ENCODE measurements around the gene STX1B.
A peak's percentile ranks its signal among the peaks of the same experiment; 100 is the strongest.
"Not testable (repeated sequence)": the region's sequence is repeated elsewhere in the genome, so short reads cannot be mapped to it uniquely, and the experiment has no call there.

STX1B gene

DNA sequence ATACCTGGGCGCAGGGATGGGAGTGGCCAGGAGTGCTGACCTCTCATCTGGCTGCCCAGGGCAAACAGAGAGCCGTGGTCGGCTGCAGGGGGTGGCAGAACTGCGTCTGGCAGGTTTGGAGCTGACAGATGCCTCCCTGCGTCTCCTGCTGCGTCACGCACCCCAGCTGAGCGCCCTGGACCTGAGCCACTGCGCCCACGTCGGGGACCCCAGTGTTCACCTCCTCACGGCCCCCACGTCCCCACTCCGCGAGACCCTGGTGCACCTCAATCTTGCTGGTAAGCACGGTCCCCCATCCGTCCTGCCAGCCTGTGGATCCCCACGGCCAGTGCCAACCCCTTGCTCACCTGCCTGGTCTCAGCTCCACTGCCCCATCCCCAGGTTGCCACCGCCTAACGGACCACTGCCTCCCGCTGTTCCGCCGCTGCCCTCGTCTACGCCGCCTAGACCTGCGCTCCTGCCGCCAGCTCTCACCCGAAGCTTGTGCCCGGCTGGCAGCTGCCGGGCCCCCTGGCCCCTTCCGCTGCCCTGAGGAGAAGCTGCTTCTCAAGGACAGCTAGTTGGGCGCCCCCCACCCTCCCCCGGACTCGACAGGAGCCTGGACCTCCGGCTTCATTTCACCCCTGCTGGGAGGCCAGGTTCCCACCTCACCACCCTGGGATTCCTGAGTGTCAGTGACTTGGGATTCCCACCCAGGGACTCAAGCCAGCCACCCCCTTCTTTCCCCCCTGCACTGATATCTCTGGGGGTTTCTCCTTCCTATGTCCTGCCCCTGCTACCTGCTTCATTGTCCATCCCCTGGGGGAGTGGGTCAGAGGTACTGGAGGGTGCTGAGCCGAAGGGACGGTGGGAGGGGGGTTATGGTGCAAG lies 63.5 kb downstream of the STX1B start:
- Mint-ChIP-seq H3K27me3 (ENCODE audit: low read depth) (no peaks in the 10 kb centered on the region), H3K4me3 (peak overlapping the region; percentile 55 to 75 (median 62)), H3K4me1 (peaks cover 19% of the 10 kb centered on the region), H3K9me3 (no peaks in the 10 kb centered on the region), H3K27ac (peak overlapping the region; percentile 55 to 98 (median 62)), H3K36me3 (ENCODE audit: low read depth) (peaks cover 42% of the 10 kb centered on the region)
- TF ChIP-seq, protein P1, sequence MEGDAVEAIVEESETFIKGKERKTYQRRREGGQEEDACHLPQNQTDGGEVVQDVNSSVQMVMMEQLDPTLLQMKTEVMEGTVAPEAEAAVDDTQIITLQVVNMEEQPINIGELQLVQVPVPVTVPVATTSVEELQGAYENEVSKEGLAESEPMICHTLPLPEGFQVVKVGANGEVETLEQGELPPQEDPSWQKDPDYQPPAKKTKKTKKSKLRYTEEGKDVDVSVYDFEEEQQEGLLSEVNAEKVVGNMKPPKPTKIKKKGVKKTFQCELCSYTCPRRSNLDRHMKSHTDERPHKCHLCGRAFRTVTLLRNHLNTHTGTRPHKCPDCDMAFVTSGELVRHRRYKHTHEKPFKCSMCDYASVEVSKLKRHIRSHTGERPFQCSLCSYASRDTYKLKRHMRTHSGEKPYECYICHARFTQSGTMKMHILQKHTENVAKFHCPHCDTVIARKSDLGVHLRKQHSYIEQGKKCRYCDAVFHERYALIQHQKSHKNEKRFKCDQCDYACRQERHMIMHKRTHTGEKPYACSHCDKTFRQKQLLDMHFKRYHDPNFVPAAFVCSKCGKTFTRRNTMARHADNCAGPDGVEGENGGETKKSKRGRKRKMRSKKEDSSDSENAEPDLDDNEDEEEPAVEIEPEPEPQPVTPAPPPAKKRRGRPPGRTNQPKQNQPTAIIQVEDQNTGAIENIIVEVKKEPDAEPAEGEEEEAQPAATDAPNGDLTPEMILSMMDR (IDR thresholded peaks at IDR 0.05; ENCODE audit: unreplicated experiment in 3 of 3) = no peak

DNA sequence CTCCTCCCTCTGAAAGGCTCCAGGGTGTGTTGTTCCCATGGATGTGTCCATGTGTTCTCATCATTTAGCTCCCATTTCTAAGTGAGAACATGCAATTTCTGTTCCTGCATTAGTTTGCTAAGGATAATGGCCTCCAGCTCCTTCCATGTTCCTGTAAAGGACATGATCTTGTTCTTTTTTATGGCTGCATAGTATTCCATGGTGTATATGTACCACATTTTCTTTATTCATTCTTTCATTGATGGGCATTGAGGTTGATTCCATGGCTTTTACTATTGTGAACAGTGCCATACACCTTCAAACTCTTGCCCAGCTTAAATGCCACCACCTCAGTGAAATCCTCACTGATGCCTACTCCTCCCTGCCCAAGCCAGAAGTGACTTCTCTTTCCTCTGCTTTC lies 66.1 kb downstream of the STX1B start:
- no peak overlapping the region for H3K4me3 Mint-ChIP-seq
- no peaks in the 10 kb centered on the region for H3K27me3 Mint-ChIP-seq (ENCODE audit: low read depth)
- peaks cover 9% of the 10 kb centered on the region for H3K4me1 Mint-ChIP-seq
- no peaks in the 10 kb centered on the region for H3K9me3 Mint-ChIP-seq
- H3K27ac Mint-ChIP-seq = peak overlapping the region in 1 of 3 experiments; percentile 63
- TF ChIP-seq, protein P1 (IDR thresholded peaks at IDR 0.05; ENCODE audit: unreplicated experiment in 3 of 3) = no peak
- peaks cover 63% of the 10 kb centered on the region for H3K36me3 Mint-ChIP-seq (ENCODE audit: low read depth)

DNA sequence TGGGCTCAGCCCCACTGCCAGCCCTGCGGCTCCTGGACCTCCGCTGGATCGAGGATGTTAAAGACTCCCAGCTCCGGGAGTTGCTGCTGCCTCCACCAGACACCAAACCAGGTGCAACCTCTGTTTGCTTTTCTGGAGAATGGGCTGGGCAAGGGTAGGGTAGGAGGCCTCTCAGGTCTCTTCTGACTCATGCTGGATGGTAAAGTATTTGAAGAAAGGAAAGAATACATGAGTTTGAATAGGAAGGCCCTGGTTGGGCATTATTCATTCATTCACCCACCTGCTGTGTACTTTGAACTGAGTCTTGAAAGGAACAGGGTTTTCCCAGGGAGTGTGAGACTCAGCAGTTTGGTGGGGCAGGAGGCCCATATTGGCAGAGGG lies 68.0 kb downstream of the STX1B start:
- Mint-ChIP-seq H3K36me3 (ENCODE audit: low read depth) (peaks cover 66% of the 10 kb centered on the region), H3K4me3 (no peak overlapping the region), H3K9me3 (no peaks in the 10 kb centered on the region), H3K4me1 (peaks cover 4% of the 10 kb centered on the region), H3K27ac (peak overlapping the region in 1 of 3 experiments; percentile 37), H3K27me3 (ENCODE audit: low read depth) (no peaks in the 10 kb centered on the region)
- TF ChIP-seq, protein P1 (IDR thresholded peaks at IDR 0.05; ENCODE audit: unreplicated experiment in 3 of 3) = no peak

DNA sequence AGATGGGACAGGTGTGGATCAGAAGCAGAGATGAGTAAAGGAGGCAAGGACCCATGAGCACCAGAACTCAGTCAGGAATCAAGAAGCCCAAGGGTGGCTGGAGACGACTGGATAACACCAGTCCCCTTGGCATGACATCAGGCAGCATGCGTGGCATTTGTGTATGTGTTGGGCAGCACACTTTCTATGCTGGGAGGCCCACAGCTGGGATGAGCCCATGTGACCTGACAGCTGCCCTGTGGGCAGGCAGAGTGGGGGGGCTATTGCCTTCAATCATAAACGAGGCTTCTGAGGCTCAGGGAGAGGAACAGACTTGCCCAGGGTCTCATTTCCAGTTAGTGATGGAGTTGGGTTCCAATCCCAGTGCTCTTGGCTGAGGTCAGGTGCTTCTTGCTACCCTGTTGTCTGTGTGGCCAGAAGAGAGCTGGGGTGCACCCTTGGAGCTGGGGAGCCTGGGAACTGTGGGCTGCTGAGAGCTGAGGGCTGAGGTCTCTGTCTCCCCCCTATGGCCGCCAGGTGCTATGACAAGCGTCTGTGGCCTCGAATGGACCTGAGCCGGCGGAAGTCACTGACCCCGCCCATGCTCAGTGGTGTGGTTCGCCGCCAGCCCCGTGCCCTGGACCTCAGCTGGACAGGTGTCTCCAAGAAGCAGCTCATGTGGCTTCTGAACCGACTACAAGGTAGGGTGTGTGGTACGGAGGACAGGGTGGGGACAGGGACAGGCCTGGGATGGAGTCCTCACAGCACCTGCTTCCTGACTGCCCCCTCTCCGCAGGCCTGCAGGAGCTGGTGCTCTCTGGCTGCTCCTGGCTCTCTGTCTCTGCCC lies 68.6 kb downstream of the STX1B start:
- Mint-ChIP-seq H3K9me3 (no peaks in the 10 kb centered on the region), H3K4me1 (peaks cover 4% of the 10 kb centered on the region), H3K27me3 (ENCODE audit: low read depth) (no peaks in the 10 kb centered on the region), H3K27ac (peak overlapping the region in 1 of 3 experiments; percentile 41), H3K4me3 (no peak overlapping the region), H3K36me3 (ENCODE audit: low read depth) (peaks cover 72% of the 10 kb centered on the region)
- TF ChIP-seq, protein P1 (IDR thresholded peaks at IDR 0.05; ENCODE audit: unreplicated experiment in 3 of 3) = peak; percentile 70 to 76 (median 73)

DNA sequence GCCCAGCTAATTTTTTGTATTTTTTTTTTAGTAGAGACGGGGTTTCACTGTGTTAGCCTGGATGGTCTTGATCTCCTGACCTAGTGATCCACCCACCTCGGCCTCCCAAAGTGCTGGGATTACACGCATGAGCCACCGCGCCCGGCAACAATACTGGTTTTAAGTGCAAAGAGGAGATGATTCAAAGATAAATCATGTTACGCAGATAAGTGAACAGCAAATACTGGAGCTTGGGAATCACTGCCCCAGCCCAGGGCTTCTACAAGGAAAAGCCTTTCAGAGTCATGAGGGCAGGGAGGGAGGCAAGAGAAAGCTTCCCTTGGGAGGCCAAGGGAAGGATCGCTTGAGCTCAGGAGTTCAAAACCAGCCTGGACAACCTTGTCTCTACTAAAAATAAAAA lies 70.9 kb downstream of the STX1B start:
- not testable (repeated sequence) for H3K4me3 Mint-ChIP-seq; H3K4me1 Mint-ChIP-seq; H3K9me3 Mint-ChIP-seq; H3K27me3 Mint-ChIP-seq (ENCODE audit: low read depth)
- H3K27ac Mint-ChIP-seq = peak overlapping the region in 1 of 3 experiments; percentile 37
- H3K36me3 Mint-ChIP-seq (ENCODE audit: low read depth) = peaks cover 73% of the 10 kb centered on the region
